Measurements from ENCODE around the gene RD3L.
A peak's percentile ranks its signal among the peaks of the same experiment; 100 is the strongest.
"Not testable (repeated sequence)": the region's sequence is repeated elsewhere in the genome, so short reads cannot be mapped to it uniquely, and the experiment has no call there.

The RD3L gene

DNA sequence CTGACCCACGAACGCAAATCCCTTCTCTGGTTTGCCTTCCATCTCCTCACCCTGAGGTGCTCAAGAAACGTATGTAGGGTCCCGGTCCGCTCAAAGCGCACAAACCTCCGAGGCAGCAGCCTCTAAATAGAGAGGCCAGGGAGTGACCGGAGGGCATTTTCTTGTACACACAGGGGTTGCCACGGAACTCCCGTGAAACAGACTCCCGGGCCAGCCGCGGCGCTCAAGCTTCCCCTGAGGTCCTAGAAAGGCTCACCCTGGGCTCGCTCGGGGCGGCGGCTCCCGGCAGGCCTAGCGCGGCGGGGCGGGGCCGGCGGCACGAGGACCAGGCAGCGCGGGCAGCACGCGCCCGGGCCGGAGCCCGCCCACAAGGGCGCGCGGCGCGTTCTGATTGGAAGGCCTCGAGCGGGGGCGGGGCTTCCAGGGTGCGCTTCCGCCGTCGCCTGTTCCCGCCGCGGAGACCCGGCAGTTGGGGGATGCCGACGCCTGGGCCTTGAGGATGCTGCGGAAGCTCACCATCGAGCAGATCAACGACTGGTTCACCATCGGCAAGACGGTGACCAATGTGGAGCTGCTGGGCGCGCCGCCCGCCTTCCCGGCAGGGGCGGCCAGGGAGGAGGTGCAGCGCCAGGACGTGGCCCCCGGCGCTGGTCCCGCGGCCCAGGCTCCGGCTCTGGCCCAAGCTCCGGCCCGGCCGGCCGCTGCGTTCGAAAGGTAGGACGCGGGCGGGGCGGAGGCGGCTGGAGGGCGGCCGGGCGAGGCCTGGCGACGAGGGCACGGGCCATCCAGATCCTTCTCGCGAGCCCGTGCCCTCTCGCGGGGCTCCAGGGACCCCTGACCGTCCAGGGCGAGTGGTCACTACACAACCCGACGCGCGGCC, 14.1 kb downstream of the RD3L start, which contains the start of gene TDRD9:
TSS of gene TDRD9 (plus strand) at position 446 of the 880 bp plus-strand sequence. CDS start at position 500, 54 bp downstream.
- Histone ChIP-seq H3K4me3 (ENCODE audit: low read length in 2 of 2) (no peak within 1 kb of the TSS), H3K9ac (ENCODE audit: low read depth in 1 of 2, low read length in 2 of 2) (no peak within 1 kb of the TSS), H3K27me3 (ENCODE audit: control insufficient read depth in 2 of 2, insufficient read depth in 2 of 2, low read length in 2 of 2) (no peaks in the 10 kb centered on the region), H3K4me1 (ENCODE audit: control insufficient read depth in 2 of 2, insufficient read depth in 2 of 2, low read length in 2 of 2) (peaks cover 0 to 3% of the 10 kb centered on the region in 2 donors), H3K9me3 (ENCODE audit: control insufficient read depth in 2 of 2, low read length in 2 of 2) (no peaks in the 10 kb centered on the region), H3K27ac (ENCODE audit: low read depth in 2 of 2, low read length in 2 of 2) (no peak within 1 kb of the TSS), H3K36me3 (ENCODE audit: control insufficient read depth in 2 of 2, insufficient read depth in 2 of 2, low read length in 2 of 2) (no peaks in the 10 kb centered on the region)

DNA sequence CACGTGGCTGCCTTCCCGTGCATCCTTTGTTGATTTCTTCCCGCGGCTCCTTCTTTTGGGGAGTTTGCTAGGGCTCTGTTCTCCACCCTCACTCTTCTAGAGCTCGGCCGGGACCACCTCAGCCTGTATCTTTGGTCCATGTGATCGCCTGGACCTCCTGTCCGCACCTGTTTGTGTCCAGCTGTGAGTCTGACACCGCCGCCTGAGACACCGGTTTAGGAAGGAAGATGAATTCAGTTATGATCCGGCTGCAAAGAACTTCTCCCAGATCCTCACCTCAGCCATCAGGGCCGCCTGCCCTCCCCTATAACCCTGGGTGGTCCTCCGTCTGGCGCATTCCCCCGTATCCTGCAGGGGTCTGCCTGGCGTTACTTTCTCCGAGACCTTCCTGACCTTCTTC, 14.8 kb downstream of the RD3L start:
- no peaks in the 10 kb centered on the region for H3K9me3 ChIP-seq (ENCODE audit: control insufficient read depth in 2 of 2, low read length in 2 of 2)
- H3K9ac ChIP-seq (ENCODE audit: low read depth in 1 of 2, low read length in 2 of 2), result no peak overlapping the region
- H3K27ac ChIP-seq (ENCODE audit: low read depth in 2 of 2, low read length in 2 of 2), result no peak overlapping the region
- H3K36me3 ChIP-seq (ENCODE audit: control insufficient read depth in 2 of 2, insufficient read depth in 2 of 2, low read length in 2 of 2), result no peaks in the 10 kb centered on the region
- peaks cover 0 to 3% of the 10 kb centered on the region in 2 donors for H3K4me1 ChIP-seq (ENCODE audit: control insufficient read depth in 2 of 2, insufficient read depth in 2 of 2, low read length in 2 of 2)
- no peak overlapping the region for H3K4me3 ChIP-seq (ENCODE audit: low read length in 2 of 2)
- no peaks in the 10 kb centered on the region for H3K27me3 ChIP-seq (ENCODE audit: control insufficient read depth in 2 of 2, insufficient read depth in 2 of 2, low read length in 2 of 2)

- Histone ChIP-seq H3K27me3 (ENCODE audit: control insufficient read depth in 2 of 2, insufficient read depth in 2 of 2, low read length in 2 of 2) (no peaks in the 10 kb centered on the region), H3K9me3 (ENCODE audit: control insufficient read depth in 2 of 2, low read length in 2 of 2) (no peaks in the 10 kb centered on the region), H3K9ac (ENCODE audit: low read depth in 1 of 2, low read length in 2 of 2) (no peak overlapping the region)
These were observed 17.0 kb downstream of the RD3L start for GRCh38 chr14:103925316-103925715.

GRCh38 chr14:103923863-103924262, 18.5 kb downstream of the RD3L start:
- Histone ChIP-seq H3K36me3 (ENCODE audit: control insufficient read depth in 2 of 2, insufficient read depth in 2 of 2, low read length in 2 of 2) (peaks cover 0 to 2% of the 10 kb centered on the region in 2 donors), H3K27me3 (ENCODE audit: control insufficient read depth in 2 of 2, insufficient read depth in 2 of 2, low read length in 2 of 2) (no peaks in the 10 kb centered on the region), H3K9me3 (ENCODE audit: control insufficient read depth in 2 of 2, low read length in 2 of 2) (no peaks in the 10 kb centered on the region), H3K4me3 (ENCODE audit: low read length in 2 of 2) (no peak overlapping the region), H3K27ac (ENCODE audit: low read depth in 2 of 2, low read length in 2 of 2) (no peak overlapping the region), H3K9ac (ENCODE audit: low read depth in 1 of 2, low read length in 2 of 2) (no peak overlapping the region), H3K4me1 (ENCODE audit: control insufficient read depth in 2 of 2, insufficient read depth in 2 of 2, low read length in 2 of 2) (peaks cover 6 to 10% of the 10 kb centered on the region in 2 donors)

More at GRCh38 chr14:103925316-103925715, 17.0 kb downstream of the RD3L start:
- peaks cover 0 to 2% of the 10 kb centered on the region in 2 donors for H3K36me3 ChIP-seq (ENCODE audit: control insufficient read depth in 2 of 2, insufficient read depth in 2 of 2, low read length in 2 of 2)
- H3K4me3 ChIP-seq (ENCODE audit: low read length in 2 of 2), result no peak overlapping the region
- H3K4me1 ChIP-seq (ENCODE audit: control insufficient read depth in 2 of 2, insufficient read depth in 2 of 2, low read length in 2 of 2), result peaks cover 5 to 9% of the 10 kb centered on the region in 2 donors
- no peak overlapping the region for H3K27ac ChIP-seq (ENCODE audit: low read depth in 2 of 2, low read length in 2 of 2)

DNA sequence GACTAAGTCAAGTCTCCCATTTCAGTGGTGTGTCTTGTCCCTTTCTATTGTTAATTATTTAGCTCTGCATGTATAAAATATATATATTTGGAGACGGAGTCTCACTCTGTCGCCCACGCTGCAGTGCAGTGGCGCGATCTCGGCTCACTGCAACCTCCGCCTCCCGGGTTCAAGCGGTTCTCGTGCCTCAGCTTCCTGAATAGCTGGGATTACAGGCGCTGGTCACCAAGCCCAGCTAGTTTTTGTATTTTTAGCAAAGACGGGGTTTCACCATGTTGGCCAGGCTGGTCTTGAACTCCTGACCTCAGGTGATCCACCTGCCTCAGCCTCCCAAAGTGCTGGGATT, 20.5 kb downstream of the RD3L start:
- Histone ChIP-seq H3K36me3 (ENCODE audit: control insufficient read depth in 2 of 2, insufficient read depth in 2 of 2, low read length in 2 of 2) (peaks cover 5 to 12% of the 10 kb centered on the region in 2 donors), H3K4me1 (ENCODE audit: control insufficient read depth in 2 of 2, insufficient read depth in 2 of 2, low read length in 2 of 2) (peaks cover 6 to 10% of the 10 kb centered on the region in 2 donors), H3K4me3 (ENCODE audit: low read length in 2 of 2) (peak overlapping the region in 1 of 2 donors; percentile 100)
- H3K9me3 ChIP-seq (ENCODE audit: control insufficient read depth in 2 of 2, low read length in 2 of 2); H3K9ac ChIP-seq (ENCODE audit: low read depth in 1 of 2, low read length in 2 of 2); H3K27ac ChIP-seq (ENCODE audit: low read depth in 2 of 2, low read length in 2 of 2); H3K27me3 ChIP-seq (ENCODE audit: control insufficient read depth in 2 of 2, insufficient read depth in 2 of 2, low read length in 2 of 2): not testable (repeated sequence)

DNA sequence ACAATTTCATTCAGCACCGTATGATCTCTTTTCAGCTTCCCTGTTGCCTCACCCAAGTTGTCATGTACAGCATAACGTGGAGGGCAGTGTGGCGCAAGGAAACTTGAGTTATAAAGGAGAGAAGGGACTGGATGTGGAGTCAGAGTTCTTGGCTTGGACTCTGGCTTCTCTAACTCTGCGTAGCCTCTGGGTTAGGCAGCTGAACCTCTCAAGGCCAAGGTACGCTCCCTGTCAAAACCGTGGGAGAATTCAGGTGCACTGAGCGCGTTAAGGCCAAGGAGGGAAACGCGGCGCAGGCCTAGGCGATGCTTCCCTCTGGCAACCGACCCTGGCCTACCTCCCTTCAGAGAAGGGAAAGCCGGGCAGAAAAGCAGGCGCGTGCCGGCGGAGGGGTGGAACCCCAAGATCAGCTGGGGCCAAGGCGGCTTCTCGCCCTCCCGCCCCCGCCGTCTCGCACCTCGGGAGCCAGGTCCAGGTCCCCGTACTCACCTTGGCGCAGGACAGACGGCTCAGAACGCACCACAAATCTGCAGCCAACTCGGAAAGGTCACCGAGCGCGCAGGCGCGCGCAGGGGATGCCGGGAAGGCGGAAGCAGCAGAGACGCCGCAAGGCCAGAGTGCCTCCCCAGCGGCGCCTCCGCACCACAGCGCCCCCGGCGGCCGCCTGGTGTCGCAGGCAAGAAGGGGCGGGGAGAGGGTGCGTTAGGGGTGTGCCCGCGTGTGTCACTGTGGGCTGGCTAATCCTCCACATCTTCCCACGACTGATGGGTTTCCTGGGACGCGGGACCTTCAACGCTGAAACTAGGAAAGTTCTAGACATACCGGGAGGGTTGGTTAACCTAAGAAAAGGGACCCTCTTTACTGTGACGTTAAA, 21.1 kb downstream of the RD3L start:
- peak overlapping the region; percentile 99 to 100 for H3K4me3 ChIP-seq (ENCODE audit: low read length in 2 of 2)
- H3K4me1 ChIP-seq (ENCODE audit: control insufficient read depth in 2 of 2, insufficient read depth in 2 of 2, low read length in 2 of 2), result peaks cover 6 to 10% of the 10 kb centered on the region in 2 donors

DNA sequence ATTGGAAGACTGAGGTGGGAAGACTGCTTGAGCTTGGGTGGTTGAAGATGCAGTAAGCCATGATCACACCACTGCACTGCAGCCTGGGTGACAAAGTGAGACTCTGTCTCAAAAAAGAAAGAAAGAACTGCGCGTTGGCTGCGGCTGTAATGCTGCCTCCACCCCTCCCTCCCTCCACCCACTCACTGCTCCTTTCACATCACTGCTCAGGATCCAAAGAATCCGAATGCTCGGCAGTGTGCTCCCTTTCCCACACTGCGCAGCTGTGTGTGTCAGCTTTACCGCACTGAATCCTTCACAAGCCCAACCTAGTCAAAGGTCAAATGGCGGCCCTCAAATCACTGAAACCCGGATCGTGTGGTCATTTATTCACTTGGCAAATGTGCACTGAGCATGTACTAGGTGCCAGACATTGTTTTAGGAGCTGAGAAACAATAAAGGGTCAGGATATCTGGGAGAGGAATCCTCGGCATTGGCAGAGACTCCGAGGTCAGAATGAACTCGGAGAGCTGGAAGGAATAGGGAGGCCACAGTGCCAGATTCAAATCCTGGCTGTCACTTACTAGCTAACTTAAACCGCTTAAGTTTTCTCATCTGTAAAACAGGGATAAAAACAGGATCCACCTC, 25.6 kb downstream of the RD3L start:
- Histone ChIP-seq H3K36me3 (ENCODE audit: control insufficient read depth in 2 of 2, insufficient read depth in 2 of 2, low read length in 2 of 2) (peaks cover 23 to 46% of the 10 kb centered on the region in 2 donors), H3K9me3 (ENCODE audit: control insufficient read depth in 2 of 2, low read length in 2 of 2) (no peaks in the 10 kb centered on the region), H3K4me1 (ENCODE audit: control insufficient read depth in 2 of 2, insufficient read depth in 2 of 2, low read length in 2 of 2) (peaks cover 6 to 7% of the 10 kb centered on the region in 2 donors), H3K27me3 (ENCODE audit: control insufficient read depth in 2 of 2, insufficient read depth in 2 of 2, low read length in 2 of 2) (no peaks in the 10 kb centered on the region), H3K27ac (ENCODE audit: low read depth in 2 of 2, low read length in 2 of 2) (no peak overlapping the region), H3K4me3 (ENCODE audit: low read length in 2 of 2) (no peak overlapping the region), H3K9ac (ENCODE audit: low read depth in 1 of 2, low read length in 2 of 2) (no peak overlapping the region)

More for the DNA sequence above, 21.1 kb downstream of the RD3L start:
- no peaks in the 10 kb centered on the region for H3K9me3 ChIP-seq (ENCODE audit: control insufficient read depth in 2 of 2, low read length in 2 of 2)
- peaks cover 5 to 16% of the 10 kb centered on the region in 2 donors for H3K36me3 ChIP-seq (ENCODE audit: control insufficient read depth in 2 of 2, insufficient read depth in 2 of 2, low read length in 2 of 2)
- H3K27ac ChIP-seq (ENCODE audit: low read depth in 2 of 2, low read length in 2 of 2), result peak overlapping the region; percentile 88 to 94
- H3K27me3 ChIP-seq (ENCODE audit: control insufficient read depth in 2 of 2, insufficient read depth in 2 of 2, low read length in 2 of 2), result no peaks in the 10 kb centered on the region
- peak overlapping the region; percentile 98 to 100 for H3K9ac ChIP-seq (ENCODE audit: low read depth in 1 of 2, low read length in 2 of 2)

GRCh38 chr14:103915616-103916015, 26.7 kb downstream of the RD3L start:
- Histone ChIP-seq H3K9ac (ENCODE audit: low read depth in 1 of 2, low read length in 2 of 2) (no peak overlapping the region), H3K27me3 (ENCODE audit: control insufficient read depth in 2 of 2, insufficient read depth in 2 of 2, low read length in 2 of 2) (no peaks in the 10 kb centered on the region), H3K27ac (ENCODE audit: low read depth in 2 of 2, low read length in 2 of 2) (no peak overlapping the region), H3K4me3 (ENCODE audit: low read length in 2 of 2) (no peak overlapping the region), H3K4me1 (ENCODE audit: control insufficient read depth in 2 of 2, insufficient read depth in 2 of 2, low read length in 2 of 2) (peaks cover 3 to 4% of the 10 kb centered on the region in 2 donors), H3K9me3 (ENCODE audit: control insufficient read depth in 2 of 2, low read length in 2 of 2) (no peaks in the 10 kb centered on the region), H3K36me3 (ENCODE audit: control insufficient read depth in 2 of 2, insufficient read depth in 2 of 2, low read length in 2 of 2) (peaks cover 29 to 52% of the 10 kb centered on the region in 2 donors)

DNA sequence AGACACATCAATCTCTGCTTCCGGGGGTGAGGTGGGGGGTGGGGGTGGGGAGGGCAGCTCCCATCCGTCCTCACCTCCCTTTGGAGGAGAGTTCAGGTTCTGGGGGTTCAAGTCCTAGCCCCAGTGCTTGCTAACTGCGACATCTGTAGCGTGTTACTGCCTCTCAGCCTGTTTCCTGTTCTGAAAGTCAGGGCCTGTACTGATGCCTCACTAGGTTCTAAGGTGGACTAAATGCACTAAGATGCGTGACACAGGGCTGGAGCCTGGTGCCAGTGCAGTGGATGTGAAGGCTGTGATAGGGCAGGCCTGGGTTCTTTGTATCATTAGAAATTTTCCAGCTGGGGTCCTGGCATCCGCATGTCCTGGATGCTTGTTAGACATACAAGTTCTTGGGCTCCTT, 31.3 kb downstream of the RD3L start:
- Histone ChIP-seq H3K36me3 (ENCODE audit: control insufficient read depth in 2 of 2, insufficient read depth in 2 of 2, low read length in 2 of 2) (peaks cover 25 to 37% of the 10 kb centered on the region in 2 donors), H3K9me3 (ENCODE audit: control insufficient read depth in 2 of 2, low read length in 2 of 2) (no peaks in the 10 kb centered on the region), H3K27ac (ENCODE audit: low read depth in 2 of 2, low read length in 2 of 2) (no peak overlapping the region), H3K27me3 (ENCODE audit: control insufficient read depth in 2 of 2, insufficient read depth in 2 of 2, low read length in 2 of 2) (no peaks in the 10 kb centered on the region), H3K9ac (ENCODE audit: low read depth in 1 of 2, low read length in 2 of 2) (no peak overlapping the region), H3K4me3 (ENCODE audit: low read length in 2 of 2) (no peak overlapping the region), H3K4me1 (ENCODE audit: control insufficient read depth in 2 of 2, insufficient read depth in 2 of 2, low read length in 2 of 2) (peaks cover 5 to 7% of the 10 kb centered on the region in 2 donors)
